SK-MEL-5 (cell line): ENCODE data around the gene GARS1. TPM values are rescaled to one million over a fixed set of nuclear protein-coding genes. Genes with fewer than 3 reads are reported as not detected.

Source experiments
- DNase-seq: peaks from one replicate; pipeline ENCODE4 v3.0.0-alpha.2; 2016; ENCODE audit warnings: low read depth, low spot score
- in situ Hi-C: cut with HindIII; loops from 2 replicates; pipeline ENCODE4 v1.10.0; 2016; ENCODE audit warnings: low sequenced_read_pairs, high pct_unique_total_duplicates, low pct_unique_long_range_greater_than_20kb
- total RNA-seq: library from RNA; depleted of rRNA; stranded (reverse); fragments of >200 nt; shearing (Covaris generic); gene quantifications from 2 replicates; pipeline ENCODE4 v1.2.3, GENCODE V29; 2014

The GARS1 gene
- total RNA-seq, 1 experiment from 2014 or later, result 301 TPM

GRCh38 chr7:30662431-30662939, 67.8 kb downstream of the GARS1 start:
- in situ Hi-C loops, result no loop called here
- no peak for DNase-seq

GRCh38 chr7:30663414-30663813, 68.7 kb downstream of the GARS1 start:
- in situ Hi-C loops, result no loop called here
- DNase-seq, result no peak

- in situ Hi-C loops, result no loop called here
- DNase-seq, result no peak
These were observed 69.7 kb downstream of the GARS1 start for GRCh38 chr7:30664184-30664885.

- in situ Hi-C loops, result no loop called here
- DNase-seq, result no peak
These were observed 70.4 kb downstream of the GARS1 start for GRCh38 chr7:30665043-30665442.

- in situ Hi-C loops, result no loop called here
- no peak for DNase-seq
These were observed 70.8 kb downstream of the GARS1 start for GRCh38 chr7:30665449-30665848.

GRCh38 chr7:30667172-30667571, 72.5 kb downstream of the GARS1 start:
- DNase-seq, result no peak
- in situ Hi-C loops, result no loop called here

GRCh38 chr7:30668102-30668501, 73.4 kb downstream of the GARS1 start:
- no peak for DNase-seq
- in situ Hi-C loops, result no loop called here

- in situ Hi-C loops, result no loop called here
- DNase-seq, result peak; percentile 51
These were observed 77.3 kb downstream of the GARS1 start for GRCh38 chr7:30671793-30672465.

GRCh38 chr7:30674420-30674819, 79.7 kb downstream of the GARS1 start:
- DNase-seq, result no peak
- in situ Hi-C loops, result no loop called here

- in situ Hi-C loops, result no loop called here
- DNase-seq, result no peak
These were observed 80.2 kb downstream of the GARS1 start for GRCh38 chr7:30674876-30675275.

GRCh38 chr7:30678805-30679204, 84.1 kb downstream of the GARS1 start:
- in situ Hi-C loops, result no loop called here
- DNase-seq, result no peak

- in situ Hi-C loops, result no loop called here
- DNase-seq, result no peak
These were observed 85.0 kb downstream of the GARS1 start for GRCh38 chr7:30679664-30680063.

GRCh38 chr7:30681331-30681797, 86.7 kb downstream of the GARS1 start:
- in situ Hi-C loops, result no loop called here
- no peak for DNase-seq

- no peak for DNase-seq
- in situ Hi-C loops, result no loop called here
These were observed 87.1 kb downstream of the GARS1 start for GRCh38 chr7:30681815-30682211.

GRCh38 chr7:30682212-30683083, 87.8 kb downstream of the GARS1 start, which contains the start of gene CRHR2:
Gene CRHR2 (minus strand): TSS chr7:30682456. CDS start chr7:30682280, 176 bp downstream.
- no peak for DNase-seq
- in situ Hi-C loops, result no loop called here

- DNase-seq, result no peak
- in situ Hi-C loops, result no loop called here
These were observed 88.6 kb downstream of the GARS1 start for GRCh38 chr7:30683306-30683705.
